ENCODE data around the gene THAP10. TPM values are rescaled to one million over a fixed set of nuclear protein-coding genes. Genes with fewer than 3 reads are reported as not detected.

Gene THAP10
- total RNA-seq, 2 donors from 2014 or later: 0.39 to 0.90 TPM

Other genes with a start within 250 kb of the THAP10 start
- 1 to 10 TPM; 2.0 to 3.4 TPM for gene UACA, start 128.9 kb downstream of the THAP10 start, total RNA-seq
- gene LARP6, start 38.3 kb downstream of the THAP10 start, total RNA-seq: under 1 TPM in 1 of 2 donors, not detected in 1; 0.26 TPM
- 1 to 10 TPM; 1.2 to 1.6 TPM for gene LRRC49, start 393 bp upstream of the THAP10 start, total RNA-seq
- under 1 TPM in 1 of 2 donors, not detected in 1; 0.08 TPM for gene THSD4, start 223.0 kb upstream of the THAP10 start, total RNA-seq

All from activated T-helper 17 cell treated with anti-CD3 and anti-CD28 coated beads, Interleukin-2, amount 50 U/mL, for 72 hours (primary cell).